Measurements from ENCODE around the gene ZNF567.

Gene ZNF567

DNA sequence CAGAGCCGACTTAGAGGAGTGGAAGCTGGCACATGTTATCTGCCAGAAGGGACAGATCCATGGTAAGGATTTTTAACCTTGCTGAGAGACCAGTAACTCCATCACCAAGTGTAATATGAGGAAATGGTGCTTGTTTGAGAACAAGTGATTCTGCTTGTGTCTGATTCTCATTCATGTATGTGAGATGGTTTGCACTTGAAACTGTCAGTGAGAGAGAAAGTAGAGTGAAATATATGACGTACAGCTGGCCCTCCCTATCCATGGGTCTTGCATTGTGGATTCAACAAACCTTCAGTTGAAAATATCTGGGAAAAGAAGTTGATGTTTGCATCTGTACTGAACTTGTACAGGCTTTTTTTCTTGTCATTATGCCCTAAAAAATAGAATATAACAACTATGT is 18.8 kb upstream of the ZNF567 start:
- Histone ChIP-seq H3K27ac (ENCODE audit: extremely low read depth, low read depth, low read length) (no peak overlapping the region), H3K4me1 (ENCODE audit: control insufficient read depth, insufficient read depth, low read length) (peaks cover 3% of the 10 kb centered on the region; the same call in 1 of the 2 replicates), H3K4me3 (ENCODE audit: low read depth, low read length) (no peak overlapping the region), H3K9me3 (ENCODE audit: control insufficient read depth, insufficient read depth, low read depth, low read length) (peaks cover 29% of the 10 kb centered on the region), H3K36me3 (ENCODE audit: control insufficient read depth in 2 of 2, insufficient read depth in 1 of 2, low read length in 2 of 2) (peaks cover 35 to 42% of the 10 kb centered on the region in 2 experiments)
- ChIA-PET POLR2A (no interaction called here), CTCF (interaction anchor here (0.7 kb wide), 1 partner anchor 710 kb away, joined by 3 read pairs; no protein-coding TSS in a partner anchor)
- TF ChIP-seq ZNF23 (tag by site-specific recombination; IDR thresholded peaks at IDR 0.05; ENCODE audit: borderline replicate concordance) (no peak), ZNF221 (tag by site-specific recombination; IDR thresholded peaks at IDR 0.05; ENCODE audit: borderline replicate concordance) (no peak), ZNF133 (tag by site-specific recombination; IDR thresholded peaks at IDR 0.05) (peak; percentile 62), RBAK (tag by site-specific recombination; IDR thresholded peaks at IDR 0.05) (0 out of 2 replicates have a peak, but pooled peaks have one; percentile 1), ZBTB7A (tag by site-specific recombination; IDR thresholded peaks at IDR 0.05; ENCODE audit: low read depth) (no peak), ZNF140 (tag by site-specific recombination; IDR thresholded peaks at IDR 0.05) (no peak), ZFHX2 (tag by site-specific recombination; conservative IDR thresholded peaks at IDR 0.05) (no peak), ZNF391 (tag by site-specific recombination; IDR thresholded peaks at IDR 0.05; ENCODE audit: borderline replicate concordance, low read depth) (no peak), ZNF311 (tag by site-specific recombination; IDR thresholded peaks at IDR 0.05; ENCODE audit: borderline replicate concordance) (no peak), MEIS1 (CRISPR knock-in tag; IDR thresholded peaks at IDR 0.05; ENCODE audit: borderline replicate concordance) (no peak), ZNF658 (tag by site-specific recombination; IDR thresholded peaks at IDR 0.05) (no peak), ZNF510 (tag by site-specific recombination; IDR thresholded peaks at IDR 0.05; ENCODE audit: insufficient replicate concordance) (no peak), ZNF423 (tag by site-specific recombination; IDR thresholded peaks at IDR 0.05) (no peak), ZNF768 (tag by site-specific recombination; IDR thresholded peaks at IDR 0.05) (no peak), ZNF600 (tag by site-specific recombination; IDR thresholded peaks at IDR 0.05) (peak; percentile 72; the same call in 1 of the 2 replicates), ZNF138 (tag by site-specific recombination; IDR thresholded peaks at IDR 0.05; ENCODE audit: borderline replicate concordance) (no peak), ZNF621 (tag by site-specific recombination; IDR thresholded peaks at IDR 0.05) (no peak), ZNF623 (tag by site-specific recombination; IDR thresholded peaks at IDR 0.05) (no peak), ZNF426 (tag by site-specific recombination; IDR thresholded peaks at IDR 0.05) (no peak), ZNF239 (tag by site-specific recombination; IDR thresholded peaks at IDR 0.05) (no peak), ZNF529 (tag by site-specific recombination; IDR thresholded peaks at IDR 0.05; ENCODE audit: insufficient replicate concordance) (no peak)
- TF ChIP-seq, protein P1, sequence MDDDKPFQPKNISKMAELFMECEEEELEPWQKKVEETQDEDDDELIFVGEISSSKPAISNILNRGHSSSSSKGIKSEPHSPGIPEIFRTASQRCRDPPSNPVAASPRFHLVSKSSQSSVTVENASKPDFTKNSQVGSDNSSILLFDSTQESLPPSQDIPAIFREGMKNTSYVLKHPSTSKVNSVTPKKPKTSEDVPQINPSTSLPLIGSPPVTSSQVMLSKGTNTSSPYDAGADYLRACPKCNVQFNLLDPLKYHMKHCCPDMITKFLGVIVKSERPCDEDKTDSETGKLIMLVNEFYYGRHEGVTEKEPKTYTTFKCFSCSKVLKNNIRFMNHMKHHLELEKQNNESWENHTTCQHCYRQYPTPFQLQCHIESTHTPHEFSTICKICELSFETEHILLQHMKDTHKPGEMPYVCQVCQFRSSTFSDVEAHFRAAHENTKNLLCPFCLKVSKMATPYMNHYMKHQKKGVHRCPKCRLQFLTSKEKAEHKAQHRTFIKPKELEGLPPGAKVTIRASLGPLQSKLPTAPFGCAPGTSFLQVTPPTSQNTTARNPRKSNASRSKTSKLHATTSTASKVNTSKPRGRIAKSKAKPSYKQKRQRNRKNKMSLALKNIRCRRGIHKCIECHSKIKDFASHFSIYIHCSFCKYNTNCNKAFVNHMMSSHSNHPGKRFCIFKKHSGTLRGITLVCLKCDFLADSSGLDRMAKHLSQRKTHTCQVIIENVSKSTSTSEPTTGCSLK (tag by site-specific recombination; IDR thresholded peaks at IDR 0.05) = no peak
- TF ChIP-seq, protein P2, sequence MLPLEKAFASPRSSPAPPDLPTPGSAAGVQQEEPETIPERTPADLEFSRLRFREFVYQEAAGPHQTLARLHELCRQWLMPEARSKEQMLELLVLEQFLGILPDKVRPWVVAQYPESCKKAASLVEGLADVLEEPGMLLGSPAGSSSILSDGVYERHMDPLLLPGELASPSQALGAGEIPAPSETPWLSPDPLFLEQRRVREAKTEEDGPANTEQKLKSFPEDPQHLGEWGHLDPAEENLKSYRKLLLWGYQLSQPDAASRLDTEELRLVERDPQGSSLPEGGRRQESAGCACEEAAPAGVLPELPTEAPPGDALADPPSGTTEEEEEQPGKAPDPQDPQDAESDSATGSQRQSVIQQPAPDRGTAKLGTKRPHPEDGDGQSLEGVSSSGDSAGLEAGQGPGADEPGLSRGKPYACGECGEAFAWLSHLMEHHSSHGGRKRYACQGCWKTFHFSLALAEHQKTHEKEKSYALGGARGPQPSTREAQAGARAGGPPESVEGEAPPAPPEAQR (tag by site-specific recombination; IDR thresholded peaks at IDR 0.05) = no peak
- TF ChIP-seq, protein P3, sequence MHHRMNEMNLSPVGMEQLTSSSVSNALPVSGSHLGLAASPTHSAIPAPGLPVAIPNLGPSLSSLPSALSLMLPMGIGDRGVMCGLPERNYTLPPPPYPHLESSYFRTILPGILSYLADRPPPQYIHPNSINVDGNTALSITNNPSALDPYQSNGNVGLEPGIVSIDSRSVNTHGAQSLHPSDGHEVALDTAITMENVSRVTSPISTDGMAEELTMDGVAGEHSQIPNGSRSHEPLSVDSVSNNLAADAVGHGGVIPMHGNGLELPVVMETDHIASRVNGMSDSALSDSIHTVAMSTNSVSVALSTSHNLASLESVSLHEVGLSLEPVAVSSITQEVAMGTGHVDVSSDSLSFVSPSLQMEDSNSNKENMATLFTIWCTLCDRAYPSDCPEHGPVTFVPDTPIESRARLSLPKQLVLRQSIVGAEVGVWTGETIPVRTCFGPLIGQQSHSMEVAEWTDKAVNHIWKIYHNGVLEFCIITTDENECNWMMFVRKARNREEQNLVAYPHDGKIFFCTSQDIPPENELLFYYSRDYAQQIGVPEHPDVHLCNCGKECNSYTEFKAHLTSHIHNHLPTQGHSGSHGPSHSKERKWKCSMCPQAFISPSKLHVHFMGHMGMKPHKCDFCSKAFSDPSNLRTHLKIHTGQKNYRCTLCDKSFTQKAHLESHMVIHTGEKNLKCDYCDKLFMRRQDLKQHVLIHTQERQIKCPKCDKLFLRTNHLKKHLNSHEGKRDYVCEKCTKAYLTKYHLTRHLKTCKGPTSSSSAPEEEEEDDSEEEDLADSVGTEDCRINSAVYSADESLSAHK (tag by site-specific recombination; IDR thresholded peaks at IDR 0.05) = peak; percentile 68; the same call in 1 of the 2 replicates
- TF ChIP-seq, protein P4, sequence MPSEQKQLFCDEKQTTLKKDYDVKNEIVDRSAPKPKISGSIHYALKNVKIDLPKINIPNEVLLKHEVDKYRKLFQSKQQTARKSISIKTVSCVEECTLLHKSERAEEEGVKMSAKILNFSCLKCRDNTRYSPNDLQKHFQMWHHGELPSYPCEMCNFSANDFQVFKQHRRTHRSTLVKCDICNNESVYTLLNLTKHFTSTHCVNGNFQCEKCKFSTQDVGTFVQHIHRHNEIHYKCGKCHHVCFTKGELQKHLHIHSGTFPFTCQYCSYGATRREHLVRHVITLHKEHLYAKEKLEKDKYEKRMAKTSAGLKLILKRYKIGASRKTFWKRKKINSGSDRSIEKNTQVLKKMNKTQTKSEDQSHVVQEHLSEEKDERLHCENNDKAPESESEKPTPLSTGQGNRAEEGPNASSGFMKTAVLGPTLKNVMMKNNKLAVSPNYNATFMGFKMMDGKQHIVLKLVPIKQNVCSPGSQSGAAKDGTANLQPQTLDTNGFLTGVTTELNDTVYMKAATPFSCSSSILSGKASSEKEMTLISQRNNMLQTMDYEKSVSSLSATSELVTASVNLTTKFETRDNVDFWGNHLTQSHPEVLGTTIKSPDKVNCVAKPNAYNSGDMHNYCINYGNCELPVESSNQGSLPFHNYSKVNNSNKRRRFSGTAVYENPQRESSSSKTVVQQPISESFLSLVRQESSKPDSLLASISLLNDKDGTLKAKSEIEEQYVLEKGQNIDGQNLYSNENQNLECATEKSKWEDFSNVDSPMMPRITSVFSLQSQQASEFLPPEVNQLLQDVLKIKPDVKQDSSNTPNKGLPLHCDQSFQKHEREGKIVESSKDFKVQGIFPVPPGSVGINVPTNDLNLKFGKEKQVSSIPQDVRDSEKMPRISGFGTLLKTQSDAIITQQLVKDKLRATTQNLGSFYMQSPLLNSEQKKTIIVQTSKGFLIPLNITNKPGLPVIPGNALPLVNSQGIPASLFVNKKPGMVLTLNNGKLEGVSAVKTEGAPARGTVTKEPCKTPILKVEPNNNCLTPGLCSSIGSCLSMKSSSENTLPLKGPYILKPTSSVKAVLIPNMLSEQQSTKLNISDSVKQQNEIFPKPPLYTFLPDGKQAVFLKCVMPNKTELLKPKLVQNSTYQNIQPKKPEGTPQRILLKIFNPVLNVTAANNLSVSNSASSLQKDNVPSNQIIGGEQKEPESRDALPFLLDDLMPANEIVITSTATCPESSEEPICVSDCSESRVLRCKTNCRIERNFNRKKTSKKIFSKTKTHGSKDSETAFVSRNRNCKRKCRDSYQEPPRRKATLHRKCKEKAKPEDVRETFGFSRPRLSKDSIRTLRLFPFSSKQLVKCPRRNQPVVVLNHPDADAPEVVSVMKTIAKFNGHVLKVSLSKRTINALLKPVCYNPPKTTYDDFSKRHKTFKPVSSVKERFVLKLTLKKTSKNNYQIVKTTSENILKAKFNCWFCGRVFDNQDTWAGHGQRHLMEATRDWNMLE (tag by site-specific recombination; conservative IDR thresholded peaks at IDR 0.05; ENCODE audit: low read depth) = no peak
